HepG2 (cell line): ENCODE measurements around the gene MICB. TPM values are rescaled to one million over a fixed set of nuclear protein-coding genes. Genes with fewer than 3 reads are reported as not detected.

Experiments
- CREM ChIP-seq, 2 experiments: sonication (generic) in 1 of 2; formaldehyde crosslinking in 1 of 2; IDR thresholded peaks; 2 replicates each; pipeline versions ENCODE4 v1.4.0 to v1.6.1; 2016 to 2020; ENCODE audit warnings: antibody characterized with exemption in 1 of 2, mild to moderate bottlenecking in 1 of 2, missing genetic modification reagents in 1 of 2
- DBP ChIP-seq: sonication (generic); formaldehyde crosslinking; IDR thresholded peaks from 2 replicates; pipeline ENCODE4 v1.4.0; 2020; ENCODE audit warnings: missing genetic modification reagents; ENCODE audit errors: not compliant biosample characterization
- MAZ ChIP-seq, 2 experiments: sonication (generic) in 1 of 2; formaldehyde crosslinking in 1 of 2; IDR thresholded peaks; 2 replicates each; pipeline versions ENCODE4 v1.5.0 to v1.6.1; 2012 to 2020; ENCODE audit warnings: low read depth in 2 of 2, mild to moderate bottlenecking in 2 of 2, borderline replicate concordance in 1 of 2, improper control_type of control experiment in 1 of 2, low read length in 1 of 2, missing genetic modification reagents in 1 of 2, moderate library complexity in 1 of 2
- MIXL1 ChIP-seq: IDR thresholded peaks from 2 replicates; pipeline ENCODE4 v1.6.1; 2016
- MYC ChIP-seq: sonication (generic); formaldehyde crosslinking; IDR thresholded peaks from 2 replicates; pipeline ENCODE4 v1.9.0; 2021; ENCODE audit warnings: missing genetic modification reagents, borderline replicate concordance
- SOX13 ChIP-seq, 3 experiments: fragments of 450-650 bp in 1 of 3; sonication (generic) in 1 of 3; formaldehyde crosslinking in 1 of 3; IDR thresholded peaks in 2 of 3; conservative IDR thresholded peaks in 1 of 3; 2 replicates each; pipeline versions ENCODE4 v1.5.0 to v1.6.1; 2016 to 2020; ENCODE audit warnings: antibody characterized with exemption in 1 of 3, mild to moderate bottlenecking in 1 of 3, missing compliant biosample characterization in 1 of 3, missing genetic modification reagents in 1 of 3, moderate library complexity in 1 of 3
- SP1 ChIP-seq, 2 experiments: fragments of 450-650 bp in 1 of 2; sonication (generic) in 1 of 2; formaldehyde crosslinking in 1 of 2; IDR thresholded peaks; 2 replicates each; pipeline versions ENCODE4 v1.4.0 to v1.6.1; 2016 to 2020; ENCODE audit warnings: missing genetic modification reagents in 1 of 2
- YY1 ChIP-seq: IDR thresholded peaks from 2 replicates; pipeline ENCODE4 v1.6.1; 2011; ENCODE audit warnings: low read length, low read depth, moderate library complexity, mild to moderate bottlenecking; ENCODE audit not compliant: insufficient read depth, insufficient replicate concordance
- ZBTB38 ChIP-seq: sonication (generic); formaldehyde crosslinking; IDR thresholded peaks from 2 replicates; pipeline ENCODE4 v1.5.1; 2020; ENCODE audit warnings: mild to moderate bottlenecking, missing genetic modification reagents
- ZNF432 ChIP-seq: sonication (generic); formaldehyde crosslinking; IDR thresholded peaks from 2 replicates; pipeline ENCODE4 v1.5.0; 2020; ENCODE audit warnings: missing genetic modification reagents, mild to moderate bottlenecking, borderline replicate concordance
- ZNF501 ChIP-seq: sonication (generic); formaldehyde crosslinking; IDR thresholded peaks from 2 replicates; pipeline ENCODE4 v1.5.1; 2020; ENCODE audit warnings: mild to moderate bottlenecking, moderate library complexity, missing genetic modification reagents
- ZNF562 ChIP-seq: sonication (generic); formaldehyde crosslinking; IDR thresholded peaks from 2 replicates; pipeline ENCODE4 v1.8.0; 2022; ENCODE audit warnings: missing genetic modification reagents, borderline replicate concordance
- ZNF878 ChIP-seq: sonication (generic); formaldehyde crosslinking; IDR thresholded peaks from 2 replicates; pipeline ENCODE4 v1.8.1; 2023; ENCODE audit warnings: mild to moderate bottlenecking, missing genetic modification reagents, moderate library complexity
- ZSCAN9 ChIP-seq: IDR thresholded peaks from 2 replicates; pipeline ENCODE4 v1.6.1; 2016; ENCODE audit warnings: borderline replicate concordance
- ZZZ3 ChIP-seq: sonication (generic); formaldehyde crosslinking; IDR thresholded peaks from 2 replicates; pipeline ENCODE4 v1.4.0; 2020; ENCODE audit warnings: missing genetic modification reagents, mild to moderate bottlenecking, borderline replicate concordance
- polyA plus RNA-seq, 8 experiments: library from polyadenylated mRNA; depleted of rRNA in 3 of 8; stranded (reverse) in 7 of 8; unstranded in 1 of 8; fragments of >200 nt; fragmentation: Illumina TruSeq in 4 of 8; extraction: Trizol in 4 of 8; gene quantifications; 2 replicates each; pipeline versions ENCODE4 v1.2.1 to v1.2.3, GENCODE V29; 2011 to 2016; ENCODE audit warnings: low read depth in 4 of 8, missing spikeins in 1 of 8, mixed read lengths in 1 of 8; ENCODE audit not compliant: insufficient read depth in 1 of 8
- total RNA-seq, 5 experiments: library from RNA; depleted of rRNA; stranded (reverse); fragments of >200 nt; fragmentation: Illumina TruSeq; extraction: Trizol; gene quantifications; 2 replicates each; pipeline ENCODE4 v1.2.3, GENCODE V29; 2016; ENCODE audit warnings: low read depth in 1 of 5
- TF ChIP-seq, protein P1 (sequence below): sonication (generic); formaldehyde crosslinking; IDR thresholded peaks from 2 replicates; pipeline ENCODE4; 2020; ENCODE audit warnings: missing genetic modification reagents, mild to moderate bottlenecking, borderline replicate concordance
- TF ChIP-seq, protein P2 (sequence below): sonication (generic); formaldehyde crosslinking; IDR thresholded peaks from 2 replicates; pipeline ENCODE4 v1.5.0; 2020; ENCODE audit warnings: mild to moderate bottlenecking, missing genetic modification reagents, moderate library complexity
- TF ChIP-seq, protein P3 (sequence below): IDR thresholded peaks from 2 replicates; pipeline ENCODE4 v1.6.1; 2016; ENCODE audit warnings: low read depth, borderline replicate concordance

The MICB gene
- total and polyA plus RNA-seq, 2 of the 13 experiments (the other 11 are each of a cell fraction or from before 2014, with no cell fraction given): 12.5 to 12.8 TPM

- TF ChIP-seq MYC (CRISPR knock-in tag) (peak; percentile 47; the same call in 1 of the 2 replicates), MAZ (IDR thresholded peaks at IDR 0.05; ENCODE audit: borderline replicate concordance, low read depth, low read length) (peak; percentile 21; the same call in 1 of the 2 replicates), MAZ (CRISPR knock-in tag; IDR thresholded peaks at IDR 0.05; ENCODE audit: low read depth) (peak; percentile 87), ZNF501 (CRISPR knock-in tag) (0 out of 2 replicates have a peak, but pooled peaks have one; percentile 11), ZSCAN9 (CRISPR knock-in tag) (peak; percentile 63; the same call in 1 of the 2 replicates), MIXL1 (CRISPR knock-in tag) (peak; percentile 77), ZNF432 (CRISPR knock-in tag) (no peak), ZZZ3 (CRISPR knock-in tag) (peak; percentile 97; the same call in 1 of the 2 replicates), SP1 (IDR thresholded peaks at IDR 0.05) (no peak; the same call in 1 of the 2 replicates), SP1 (CRISPR knock-in tag; IDR thresholded peaks at IDR 0.05) (peak; percentile 99), ZNF562 (CRISPR knock-in tag) (no peak), SOX13 (IDR thresholded peaks at IDR 0.05) (no peak; the same call in 1 of the 2 replicates), SOX13 (CRISPR knock-in tag; conservative IDR thresholded peaks at IDR 0.05 in 1 of 2, IDR thresholded peaks at IDR 0.05 in 1 of 2) (peak in 1 of 2 experiments; percentile 35; a peak in 1 of 4 replicates), DBP (no peak), ZNF878 (peak; percentile 37; the same call in 1 of the 2 replicates), ZBTB38 (CRISPR knock-in tag) (peak; percentile 39; the same call in 1 of the 2 replicates), CREM (IDR thresholded peaks at IDR 0.05) (peak; percentile 98), CREM (CRISPR knock-in tag; IDR thresholded peaks at IDR 0.05) (0 out of 2 replicates have a peak, but pooled peaks have one; percentile 8), YY1 (peak; percentile 85)
- TF ChIP-seq, protein P1, sequence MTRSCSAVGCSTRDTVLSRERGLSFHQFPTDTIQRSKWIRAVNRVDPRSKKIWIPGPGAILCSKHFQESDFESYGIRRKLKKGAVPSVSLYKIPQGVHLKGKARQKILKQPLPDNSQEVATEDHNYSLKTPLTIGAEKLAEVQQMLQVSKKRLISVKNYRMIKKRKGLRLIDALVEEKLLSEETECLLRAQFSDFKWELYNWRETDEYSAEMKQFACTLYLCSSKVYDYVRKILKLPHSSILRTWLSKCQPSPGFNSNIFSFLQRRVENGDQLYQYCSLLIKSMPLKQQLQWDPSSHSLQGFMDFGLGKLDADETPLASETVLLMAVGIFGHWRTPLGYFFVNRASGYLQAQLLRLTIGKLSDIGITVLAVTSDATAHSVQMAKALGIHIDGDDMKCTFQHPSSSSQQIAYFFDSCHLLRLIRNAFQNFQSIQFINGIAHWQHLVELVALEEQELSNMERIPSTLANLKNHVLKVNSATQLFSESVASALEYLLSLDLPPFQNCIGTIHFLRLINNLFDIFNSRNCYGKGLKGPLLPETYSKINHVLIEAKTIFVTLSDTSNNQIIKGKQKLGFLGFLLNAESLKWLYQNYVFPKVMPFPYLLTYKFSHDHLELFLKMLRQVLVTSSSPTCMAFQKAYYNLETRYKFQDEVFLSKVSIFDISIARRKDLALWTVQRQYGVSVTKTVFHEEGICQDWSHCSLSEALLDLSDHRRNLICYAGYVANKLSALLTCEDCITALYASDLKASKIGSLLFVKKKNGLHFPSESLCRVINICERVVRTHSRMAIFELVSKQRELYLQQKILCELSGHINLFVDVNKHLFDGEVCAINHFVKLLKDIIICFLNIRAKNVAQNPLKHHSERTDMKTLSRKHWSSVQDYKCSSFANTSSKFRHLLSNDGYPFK: peak; percentile 39; the same call in 1 of the 2 replicates
- TF ChIP-seq, protein P2, sequence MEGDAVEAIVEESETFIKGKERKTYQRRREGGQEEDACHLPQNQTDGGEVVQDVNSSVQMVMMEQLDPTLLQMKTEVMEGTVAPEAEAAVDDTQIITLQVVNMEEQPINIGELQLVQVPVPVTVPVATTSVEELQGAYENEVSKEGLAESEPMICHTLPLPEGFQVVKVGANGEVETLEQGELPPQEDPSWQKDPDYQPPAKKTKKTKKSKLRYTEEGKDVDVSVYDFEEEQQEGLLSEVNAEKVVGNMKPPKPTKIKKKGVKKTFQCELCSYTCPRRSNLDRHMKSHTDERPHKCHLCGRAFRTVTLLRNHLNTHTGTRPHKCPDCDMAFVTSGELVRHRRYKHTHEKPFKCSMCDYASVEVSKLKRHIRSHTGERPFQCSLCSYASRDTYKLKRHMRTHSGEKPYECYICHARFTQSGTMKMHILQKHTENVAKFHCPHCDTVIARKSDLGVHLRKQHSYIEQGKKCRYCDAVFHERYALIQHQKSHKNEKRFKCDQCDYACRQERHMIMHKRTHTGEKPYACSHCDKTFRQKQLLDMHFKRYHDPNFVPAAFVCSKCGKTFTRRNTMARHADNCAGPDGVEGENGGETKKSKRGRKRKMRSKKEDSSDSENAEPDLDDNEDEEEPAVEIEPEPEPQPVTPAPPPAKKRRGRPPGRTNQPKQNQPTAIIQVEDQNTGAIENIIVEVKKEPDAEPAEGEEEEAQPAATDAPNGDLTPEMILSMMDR: peak; percentile 36; the same call in 1 of the 2 replicates
- TF ChIP-seq, protein P3, sequence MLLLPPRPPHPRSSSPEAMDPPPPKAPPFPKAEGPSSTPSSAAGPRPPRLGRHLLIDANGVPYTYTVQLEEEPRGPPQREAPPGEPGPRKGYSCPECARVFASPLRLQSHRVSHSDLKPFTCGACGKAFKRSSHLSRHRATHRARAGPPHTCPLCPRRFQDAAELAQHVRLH: peak; percentile 52; the same call in 1 of the 2 replicates
Observed at GRCh38 chr6:31546958-31547726, 49.2 kb downstream of the MICB start, which contains the start of gene NFKBIL1 (continued).
